TTC549 (cell line): ENCODE measurements around the gene STK33.

Source experiments
- FAIRE-seq: peaks from 2 replicates; lab custom pipeline; 2012; peaks lifted over from hg19 to GRCh38; lab: Jason Lieb, UNC

The STK33 gene

DNA sequence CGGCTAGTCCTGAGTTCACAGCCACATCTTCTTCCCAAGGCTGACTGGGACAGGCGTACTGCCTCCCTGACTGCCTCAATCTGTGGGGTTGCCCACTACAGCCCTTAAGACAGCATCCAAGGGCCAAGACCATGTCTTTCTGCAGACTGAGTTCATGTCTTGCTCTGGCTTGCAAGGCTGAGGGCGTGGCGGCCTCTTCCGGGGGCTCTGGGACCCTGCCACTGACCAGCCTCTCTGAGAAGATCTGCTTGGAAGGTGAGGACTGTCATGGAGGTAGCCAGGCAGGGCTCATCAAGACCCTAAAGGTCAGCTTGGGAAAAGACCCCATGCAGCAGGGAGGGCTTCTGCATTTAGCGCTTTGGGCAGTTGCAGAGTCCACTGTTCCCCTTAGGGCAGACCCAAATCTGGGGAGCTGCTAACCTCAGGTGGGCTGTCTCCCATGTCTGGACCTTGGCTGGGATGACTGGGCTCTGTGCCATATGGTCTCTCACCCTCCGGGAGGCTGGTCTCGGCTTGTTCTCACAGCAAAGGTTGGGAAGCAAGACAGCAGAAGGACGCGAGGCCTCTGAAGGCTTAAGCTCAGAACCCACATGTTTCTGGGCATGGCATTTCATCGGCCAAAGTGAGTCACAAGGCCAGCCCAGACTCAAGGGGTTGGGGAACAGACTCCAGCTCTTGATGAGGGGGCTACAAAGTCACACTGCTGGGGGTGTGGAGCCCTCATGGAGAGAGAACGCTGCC is 221.2 kb downstream of the STK33 start:
- no peak for FAIRE-seq

DNA sequence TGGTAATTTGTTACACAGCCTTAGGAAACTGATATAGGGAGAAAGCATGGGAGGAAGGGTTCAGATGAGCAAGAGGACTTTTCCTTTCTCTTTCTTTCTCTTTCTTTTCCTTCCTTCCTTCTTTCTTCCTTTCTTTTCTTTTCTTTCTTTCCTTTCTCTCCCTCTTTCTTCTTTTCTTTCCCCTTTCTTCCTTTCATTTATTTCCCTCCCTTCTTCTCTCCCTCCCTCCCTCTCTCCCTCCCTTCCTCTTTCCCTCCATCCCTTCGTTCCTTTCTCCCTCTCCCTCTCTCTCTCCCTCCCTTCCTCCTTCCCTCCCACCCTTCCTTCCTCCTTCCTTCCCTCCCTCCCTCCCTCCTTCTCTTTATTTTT is 222.5 kb downstream of the STK33 start:
- no peak for FAIRE-seq

DNA sequence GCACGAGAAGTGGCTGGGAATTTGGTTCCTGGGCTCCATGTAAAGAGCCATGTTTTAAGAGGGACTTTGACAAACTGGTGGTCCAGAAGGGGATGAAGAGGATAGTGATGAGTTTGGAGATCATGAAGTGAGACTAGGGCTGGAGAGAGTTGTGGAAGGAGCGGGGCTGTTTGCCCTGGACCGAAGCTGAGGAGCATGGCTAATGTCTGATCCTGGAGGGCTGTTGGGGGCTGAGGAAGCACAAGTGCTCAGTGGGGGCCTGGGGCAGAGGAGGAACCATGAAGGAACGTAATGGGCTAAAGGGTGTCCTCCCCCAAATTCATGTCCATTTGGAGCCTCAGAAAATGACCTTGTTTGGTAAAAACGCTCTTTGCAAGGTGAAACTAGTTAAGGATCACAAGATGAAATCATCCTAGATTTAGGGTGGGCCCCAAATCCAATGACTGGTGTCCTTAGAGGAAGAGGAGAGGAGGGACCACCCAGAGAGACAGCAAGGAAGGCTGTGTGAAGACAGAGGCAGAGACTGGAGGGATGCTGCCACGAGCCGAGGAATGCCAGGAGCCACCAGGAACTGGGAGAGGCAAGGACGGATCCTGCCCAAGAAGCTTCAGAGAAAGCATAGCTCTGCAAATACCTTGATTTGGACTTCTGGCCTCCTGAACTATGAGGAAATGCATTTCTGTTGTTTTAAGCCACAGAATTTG is 223.1 kb downstream of the STK33 start:
- no peak for FAIRE-seq

DNA sequence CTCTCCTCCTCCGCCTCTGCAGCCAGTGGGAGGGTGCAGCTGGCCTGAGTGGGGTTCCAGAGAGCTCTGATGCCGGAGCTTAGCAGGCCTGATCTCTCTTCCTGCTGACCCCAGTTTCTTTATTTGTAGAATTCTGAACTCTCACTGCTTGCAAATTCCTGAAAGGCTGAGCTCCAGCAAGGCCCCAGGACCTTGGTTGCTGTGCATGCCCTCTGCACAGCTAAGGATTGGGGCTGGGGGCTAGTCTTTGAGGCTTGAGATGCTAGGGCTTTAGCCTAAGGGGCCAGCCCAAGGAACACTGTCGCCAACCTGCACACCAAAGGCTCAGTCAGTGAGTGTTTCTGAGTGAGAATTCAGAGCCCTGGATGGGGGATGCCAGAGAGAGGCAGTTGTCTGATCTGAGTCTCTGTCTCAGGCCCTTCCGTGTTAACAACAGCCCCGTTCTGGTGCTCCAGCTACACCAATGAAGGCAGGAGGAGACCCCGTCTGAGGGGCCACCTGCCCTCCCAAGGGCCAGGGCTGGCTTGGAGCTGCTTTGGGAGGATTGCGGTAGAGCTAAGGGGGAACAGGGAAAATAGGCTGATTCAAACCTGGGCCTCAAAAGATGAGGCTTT is 224.3 kb downstream of the STK33 start:
- no peak for FAIRE-seq

DNA sequence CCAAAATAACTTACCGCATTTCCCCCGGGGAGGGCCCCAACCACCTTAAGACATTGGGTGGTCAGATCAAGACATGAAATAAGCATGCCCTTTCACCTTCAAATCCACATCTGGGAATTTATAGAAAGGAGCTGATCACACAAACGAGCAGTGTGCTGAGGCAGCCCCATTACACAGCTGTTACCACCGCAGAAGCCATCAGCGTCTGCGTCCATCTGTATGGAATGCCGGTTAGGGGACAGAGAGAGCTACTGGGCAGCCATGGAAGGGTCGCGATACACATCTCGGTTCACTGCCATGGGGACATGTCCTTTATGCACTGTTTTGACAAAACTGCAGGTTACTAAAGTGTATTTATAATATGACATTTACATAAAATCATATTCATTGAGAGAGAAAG is 225.3 kb downstream of the STK33 start:
- no peak for FAIRE-seq

DNA sequence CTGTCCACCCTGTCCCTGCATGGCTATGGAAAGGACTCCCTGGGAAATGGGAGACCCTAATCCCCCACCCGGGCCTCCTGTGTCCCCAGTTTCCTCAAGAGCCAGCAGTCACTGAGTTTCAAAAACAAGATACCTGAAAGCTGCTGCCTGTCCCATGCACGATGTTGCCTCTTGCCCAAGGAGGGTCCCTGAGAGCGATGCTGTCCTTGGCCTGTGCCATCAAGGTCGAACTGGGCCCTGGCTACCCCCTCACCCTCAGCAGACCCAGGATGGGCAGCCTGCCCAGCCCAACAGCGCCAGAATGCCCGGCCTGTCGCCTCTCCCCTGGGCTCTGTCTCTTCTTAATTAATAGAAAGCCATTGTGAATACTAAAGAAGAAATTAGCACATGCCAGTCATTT is 225.8 kb downstream of the STK33 start:
- FAIRE-seq, result no peak

DNA sequence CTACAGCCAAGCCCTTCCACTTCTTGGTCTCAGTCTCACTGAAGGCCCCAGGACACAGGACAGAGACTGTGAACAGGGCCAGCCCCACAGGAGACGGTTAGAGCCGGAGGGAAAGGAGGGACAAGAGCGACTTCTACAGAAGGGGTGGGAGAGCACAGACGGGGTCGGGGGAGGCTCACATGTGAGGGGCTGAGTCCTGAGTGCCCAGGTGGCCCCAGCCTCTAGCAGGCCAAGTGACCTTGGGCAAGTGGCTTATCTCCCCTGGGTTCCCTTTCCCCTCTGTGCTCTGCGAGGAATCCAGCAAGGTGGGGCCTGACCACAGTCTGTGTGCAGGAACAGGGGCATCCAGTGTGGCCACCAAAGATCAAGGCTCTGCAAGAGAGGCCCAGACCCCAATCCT is 227.7 kb downstream of the STK33 start:
- no peak for FAIRE-seq

DNA sequence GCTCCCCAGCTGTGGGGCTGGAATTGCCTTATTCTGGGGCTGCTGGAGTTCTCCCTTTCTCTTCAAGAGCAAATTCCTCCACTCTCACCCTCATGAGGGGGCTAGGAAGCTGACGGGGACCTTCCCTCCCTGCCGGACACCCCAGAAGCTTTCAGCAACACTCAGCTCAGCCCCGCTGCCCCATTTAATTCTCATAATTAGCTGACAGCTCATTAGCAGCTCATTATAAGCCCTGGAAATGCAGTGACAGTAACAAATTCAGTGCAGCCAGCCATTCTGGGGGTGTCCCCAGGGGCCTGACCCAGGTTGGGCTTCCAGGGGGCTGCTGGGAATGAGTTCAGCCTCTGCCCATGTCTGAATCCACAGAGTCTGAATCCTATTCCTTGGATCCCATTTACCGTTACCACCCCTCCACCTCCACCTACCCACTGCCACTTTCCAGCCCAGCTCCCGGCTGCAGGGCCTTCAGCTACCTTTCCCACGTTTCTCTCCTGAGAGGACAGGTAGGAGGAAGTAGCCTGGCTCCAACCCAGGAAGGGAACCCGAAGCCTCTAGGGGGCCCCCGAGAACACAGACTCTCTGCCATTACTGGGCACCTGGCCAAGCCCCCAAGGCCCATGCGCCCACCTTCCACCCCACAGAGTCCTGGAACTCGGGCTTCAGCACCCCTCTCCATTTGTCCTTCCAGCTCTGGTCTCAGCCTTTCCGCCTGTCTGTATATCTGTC is 228.6 kb downstream of the STK33 start:
- no peak for FAIRE-seq

DNA sequence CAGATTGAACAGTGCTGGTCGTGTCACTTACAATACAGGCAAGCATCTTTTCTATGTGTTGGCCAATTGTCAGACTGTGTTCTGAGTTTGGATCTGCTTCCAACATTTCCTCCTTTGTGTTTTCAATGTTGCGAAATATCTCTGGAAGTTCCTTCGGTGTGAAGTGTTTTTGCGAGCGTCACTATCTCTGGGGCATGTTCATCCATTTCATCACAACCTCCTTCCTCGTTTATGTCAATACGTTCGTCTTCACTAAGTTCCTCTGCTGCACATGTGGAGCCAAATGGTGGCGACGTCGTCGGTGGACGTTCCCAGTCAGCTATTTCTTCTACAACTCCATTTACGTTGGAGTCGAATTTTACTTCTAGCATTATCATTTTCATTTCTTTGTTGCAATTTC is 230.1 kb downstream of the STK33 start:
- FAIRE-seq, result no peak

DNA sequence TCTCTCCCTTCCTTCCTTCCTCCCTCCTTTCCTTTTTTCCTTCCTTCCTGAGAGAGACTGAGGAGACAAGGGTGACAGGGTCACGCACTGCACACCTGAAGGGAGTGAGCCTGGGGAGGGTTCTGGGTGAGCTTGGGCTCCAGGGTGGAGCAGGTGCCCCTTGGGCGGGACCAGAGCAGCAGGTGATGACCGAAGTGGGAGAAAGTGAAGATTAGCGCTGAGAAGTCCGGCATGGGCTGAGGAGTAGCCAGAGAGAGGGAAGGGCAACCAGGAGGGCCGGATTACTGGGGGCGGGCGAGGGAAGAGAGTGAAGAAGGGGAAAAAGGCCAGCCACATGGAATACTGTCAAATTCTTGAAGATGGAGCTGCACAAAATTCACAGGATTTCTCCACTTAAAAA is 231.1 kb downstream of the STK33 start:
- FAIRE-seq, result no peak

DNA sequence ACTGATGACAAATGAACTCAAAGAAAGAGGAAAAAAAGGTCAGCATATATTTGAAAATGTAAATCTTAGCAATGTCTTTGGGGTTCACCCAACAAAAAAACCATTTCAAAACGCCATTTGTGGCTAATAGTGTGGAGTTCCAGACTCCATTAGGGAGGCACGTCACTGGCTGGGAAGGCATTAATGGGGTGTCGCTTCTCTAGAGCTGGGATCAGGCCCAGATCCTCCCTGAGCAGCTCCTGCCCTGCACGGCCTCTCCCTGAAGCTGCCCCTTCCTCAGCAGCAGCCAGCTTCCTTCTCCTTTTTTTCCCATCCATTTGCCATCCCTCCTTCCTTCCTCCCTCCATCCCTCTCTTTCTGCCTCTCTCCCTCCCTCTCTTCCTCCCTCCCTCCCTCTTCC is 231.5 kb downstream of the STK33 start:
- FAIRE-seq, result no peak

DNA sequence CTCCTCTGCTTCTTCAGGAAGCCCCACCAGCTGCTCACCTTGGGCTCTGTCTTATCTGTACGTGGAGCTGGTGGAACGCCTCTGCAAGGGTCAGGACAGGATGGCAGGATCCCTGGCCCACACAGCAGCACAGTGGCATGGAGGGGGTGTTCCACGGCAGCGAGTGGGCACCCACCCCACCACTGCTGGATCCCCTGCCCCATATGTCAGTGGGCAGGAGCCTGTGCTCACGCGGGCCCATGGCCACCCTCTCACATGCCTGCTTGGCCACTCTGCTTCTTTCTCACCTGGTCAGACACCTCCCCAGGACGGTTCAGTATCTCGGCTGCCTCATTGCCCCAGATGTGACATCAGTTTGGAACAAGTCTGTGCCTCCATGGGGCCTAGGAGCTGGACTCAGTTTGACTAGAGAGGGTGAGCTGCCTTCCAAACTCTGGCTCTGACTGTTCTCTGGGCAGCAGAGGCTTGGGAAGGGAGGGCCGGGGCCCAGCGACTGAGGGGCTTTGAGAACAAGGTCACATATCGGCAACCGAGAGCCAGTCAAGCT is 232.3 kb downstream of the STK33 start:
- FAIRE-seq, result no peak

DNA sequence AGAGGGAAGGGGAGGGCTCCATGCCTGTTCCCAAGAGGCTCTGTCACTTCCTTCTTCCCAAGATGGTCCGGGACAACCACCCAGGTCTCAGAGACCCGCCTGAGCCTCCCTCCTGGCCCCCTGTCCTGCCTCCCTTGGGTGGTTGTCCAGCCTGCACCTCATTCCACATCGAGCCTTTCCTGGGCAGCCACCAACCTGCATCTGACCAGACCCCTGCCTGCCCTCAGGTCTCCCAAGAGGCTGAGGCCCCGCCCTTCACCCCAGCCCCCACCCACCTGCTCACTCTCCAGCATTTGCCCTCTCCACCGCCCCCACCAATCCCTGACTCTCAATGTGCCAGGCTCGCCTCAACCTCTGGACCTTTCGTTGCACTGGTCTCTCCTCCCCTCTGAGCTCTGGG is 232.8 kb downstream of the STK33 start:
- FAIRE-seq, result no peak

DNA sequence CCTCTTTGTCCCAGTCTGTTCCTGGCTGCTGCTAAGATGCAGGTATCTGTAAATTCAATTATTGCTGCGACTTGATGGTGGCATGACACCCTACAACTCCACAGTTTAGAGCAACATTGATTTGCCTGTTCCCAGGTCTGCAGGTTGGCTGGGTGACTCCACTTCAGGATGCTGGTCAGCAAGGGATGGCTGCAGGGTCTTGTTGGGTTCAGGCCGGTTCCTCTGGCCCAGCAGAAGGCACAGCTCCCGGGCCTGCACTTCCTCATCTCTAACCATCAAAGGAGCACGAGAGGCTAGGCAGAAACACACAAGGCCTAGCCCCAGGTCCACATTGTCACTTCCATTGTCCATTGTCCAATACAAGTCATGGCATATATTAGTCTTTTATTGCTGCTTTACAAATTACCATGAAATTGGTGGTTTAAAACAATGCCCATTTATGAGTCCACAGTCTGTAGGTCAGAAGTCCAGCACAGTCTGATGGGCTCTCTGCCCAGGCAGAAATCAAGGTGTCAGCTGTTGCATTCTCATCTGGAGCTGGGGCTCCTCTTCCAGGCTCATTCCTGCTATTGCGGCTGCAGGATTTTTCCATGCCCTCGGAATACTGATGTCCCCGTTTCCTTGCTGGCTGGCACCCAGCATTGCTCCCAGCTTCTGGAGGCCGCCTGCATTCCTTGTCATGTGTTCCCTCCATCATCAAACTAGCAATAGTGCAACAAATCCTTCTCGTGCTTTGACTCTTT is 233.8 kb downstream of the STK33 start:
- no peak for FAIRE-seq

DNA sequence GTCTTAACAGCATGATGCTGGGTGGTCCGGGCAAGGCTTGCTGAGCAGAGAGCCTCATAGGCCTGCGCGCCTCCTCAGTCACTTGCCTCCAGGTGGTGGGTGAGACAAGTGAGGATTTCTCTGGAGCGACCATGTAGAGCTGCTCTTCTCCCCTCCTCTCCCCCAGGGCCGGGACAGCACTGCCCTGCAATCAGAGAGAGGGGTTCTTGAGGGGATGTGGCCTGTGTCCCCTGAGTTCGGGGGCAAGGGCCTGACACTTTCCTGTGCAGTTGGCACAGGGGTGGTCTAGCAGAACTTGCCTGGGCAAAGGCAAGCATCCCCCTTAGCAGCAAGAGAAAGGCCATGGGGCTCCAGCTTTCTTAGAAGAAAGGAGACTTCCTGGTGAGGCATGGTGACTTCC is 234.5 kb downstream of the STK33 start:
- FAIRE-seq, result no peak

DNA sequence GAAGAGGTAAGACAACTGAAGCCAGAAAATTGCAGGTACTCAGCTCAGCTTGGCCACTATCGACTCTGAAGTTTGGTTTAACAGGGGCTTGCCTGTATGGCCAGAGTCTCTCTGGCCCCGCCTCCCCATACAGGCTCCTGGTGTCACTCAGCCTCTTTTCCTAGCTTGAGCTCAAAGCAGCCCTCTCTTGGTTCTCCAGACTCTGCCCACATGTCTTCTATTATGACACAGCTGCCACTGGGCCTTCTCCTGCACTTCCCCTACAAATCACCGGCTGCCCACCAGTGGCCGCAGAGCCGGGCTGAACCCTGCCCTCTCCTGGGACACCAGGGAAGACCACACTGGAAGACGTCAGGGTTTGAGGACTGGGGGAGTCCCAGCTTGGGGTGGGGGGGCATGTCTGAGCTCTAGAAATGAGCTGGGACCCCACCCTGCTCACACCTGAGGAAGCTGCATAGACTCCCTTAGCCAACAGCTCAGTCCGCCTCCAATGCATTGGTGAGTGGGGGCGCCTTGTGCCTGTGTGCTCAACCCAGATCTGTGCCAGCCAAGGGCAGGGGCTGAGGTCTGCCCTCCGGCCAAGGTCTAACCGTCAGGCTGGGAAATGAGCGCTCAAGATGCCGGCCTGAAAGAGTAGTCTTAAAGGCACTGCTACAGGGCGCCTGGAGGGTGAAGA is 236.0 kb downstream of the STK33 start:
- no peak for FAIRE-seq

DNA sequence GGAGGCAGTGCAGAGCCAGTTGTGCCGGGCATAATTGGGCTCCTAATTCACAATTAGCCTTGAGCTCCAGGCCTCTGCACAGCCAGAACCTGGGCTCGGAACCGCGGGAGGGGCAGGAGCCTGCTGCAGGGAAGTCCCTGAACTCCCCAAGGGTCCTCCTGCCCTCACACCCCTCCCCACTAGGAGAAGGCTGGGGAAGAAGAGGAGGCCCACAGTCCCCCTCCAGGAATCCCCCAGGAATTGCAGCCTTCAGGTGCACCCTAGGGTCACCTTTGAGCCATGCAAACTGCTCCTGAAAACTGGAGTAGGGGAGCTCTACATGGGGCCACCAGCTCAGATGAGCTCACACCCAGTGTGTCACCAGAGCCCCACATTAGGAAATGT is 236.5 kb downstream of the STK33 start:
- FAIRE-seq, result no peak

DNA sequence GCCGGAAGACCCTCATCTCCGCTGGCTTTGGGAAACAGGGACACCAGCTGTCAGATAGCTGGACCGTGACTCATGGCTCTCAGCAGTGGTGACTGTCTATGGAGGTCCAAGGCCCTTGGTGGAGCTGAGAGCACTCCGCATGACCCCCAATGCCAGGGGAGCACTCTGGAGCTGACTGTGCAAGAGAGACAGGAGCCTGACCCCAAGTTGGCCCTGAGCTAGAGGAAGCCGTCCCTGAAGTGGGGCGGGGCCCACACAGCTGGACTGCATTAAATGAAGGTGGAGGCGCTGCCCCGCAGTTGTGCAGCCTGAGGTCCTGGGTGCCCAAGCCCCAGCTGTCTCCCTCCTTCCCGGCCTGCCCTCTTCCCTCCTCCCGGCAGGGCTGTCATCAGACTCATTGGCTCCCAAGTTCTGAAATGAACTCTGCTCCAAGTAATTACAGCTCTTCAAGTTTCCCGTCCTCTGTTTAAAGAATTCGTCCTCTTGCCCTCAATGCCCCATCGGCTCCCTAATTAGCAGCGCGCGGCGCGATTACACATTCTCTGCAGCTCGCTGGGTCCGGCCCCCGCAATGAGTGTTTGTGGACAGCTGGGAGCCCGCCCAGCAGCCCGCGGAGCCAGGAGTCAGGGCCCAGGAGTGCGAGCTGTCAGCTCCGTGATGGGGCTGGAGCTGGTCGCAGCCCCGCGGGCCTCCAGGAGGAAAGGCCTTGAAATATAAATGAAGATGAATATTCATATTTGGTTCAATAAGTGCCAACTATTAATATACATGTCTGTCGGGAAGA is 237.1 kb downstream of the STK33 start:
- no peak for FAIRE-seq

DNA sequence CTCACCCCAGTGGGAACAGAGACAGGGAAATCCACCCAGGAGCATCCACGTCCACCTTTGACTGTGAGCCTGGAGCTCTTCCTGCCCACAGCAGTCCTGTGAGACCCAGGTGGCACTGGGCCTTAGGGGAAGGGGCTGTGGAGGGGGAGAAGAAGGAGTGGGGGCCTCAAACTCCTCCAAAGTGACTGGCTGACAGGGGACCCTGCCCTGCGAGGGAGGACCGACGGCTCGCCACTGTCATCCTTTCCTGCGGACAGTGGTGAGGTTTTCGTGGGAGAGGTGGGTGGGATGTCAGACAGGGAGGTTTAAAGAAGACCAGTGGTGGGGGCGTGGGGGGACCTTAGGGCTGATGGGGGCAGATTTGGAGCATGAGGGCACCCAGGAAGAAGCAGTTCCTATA is 237.8 kb downstream of the STK33 start:
- no peak for FAIRE-seq

DNA sequence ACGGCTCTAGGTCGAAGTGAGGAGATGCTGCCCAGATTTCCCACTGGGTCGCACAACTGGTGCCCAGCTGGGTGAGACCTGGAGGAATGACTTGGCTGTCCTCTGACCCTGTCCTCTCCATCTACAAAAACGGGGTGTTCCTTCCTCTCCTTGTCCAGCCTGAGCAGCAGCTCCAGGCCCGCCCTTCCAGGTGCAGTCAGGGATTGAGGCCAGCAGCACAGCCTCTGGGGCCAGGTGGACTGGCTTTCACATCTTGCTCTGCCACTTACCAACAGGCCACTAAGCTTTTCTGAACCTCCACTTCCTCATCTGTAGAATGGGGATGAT is 238.6 kb downstream of the STK33 start:
- FAIRE-seq, result no peak
